Left ventricle myocardium inferior (tissue), 1 donor: ENCODE results near the gene ANKK1. TPM values are rescaled to one million over a fixed set of nuclear protein-coding genes. Genes with fewer than 3 reads are reported as not detected.

Experiments used
- DNase-seq: peaks from one replicate; pipeline ENCODE4 v3.0.0-alpha.2; 2020
- H3K27ac ChIP-seq: fragments of 200-600 bp; replicated peaks from 2 replicates; pipeline ENCODE4 v1.8.0; 2021
- H3K27me3 ChIP-seq: fragments of 200-600 bp; 2 replicates; pipeline ENCODE4 v1.8.0; 2021; ENCODE audit warnings: low read depth
- H3K36me3 ChIP-seq: fragments of 200-600 bp; 2 replicates; pipeline ENCODE4 v1.8.0; 2021
- H3K4me1 ChIP-seq: fragments of 200-600 bp; 2 replicates; pipeline ENCODE4 v1.8.0; 2021
- H3K4me3 ChIP-seq: fragments of 200-600 bp; 2 replicates; pipeline ENCODE4 v1.8.0; 2021; ENCODE audit warnings: mild to moderate bottlenecking, moderate library complexity
- H3K9me3 ChIP-seq: fragments of 200-600 bp; replicated peaks from 2 replicates; pipeline ENCODE4 v1.8.0; 2021
- intact Hi-C: fragments of 100-400 bp; cut with micrococcal nuclease; formaldehyde crosslinking; loops from one replicate; pipeline ENCODE4 v1.11.0; 2022
- total RNA-seq: library from RNA; stranded (reverse); fragmentation: NEBNext Ultra II Directional; extraction: Animal tissue kit (Norgen Biotek cat#: 25700); gene quantifications from one replicate; pipeline ENCODE4 v1.2.1, GENCODE V29; 2021
- TF ChIP-seq, protein P1 (sequence below): fragments of 200-600 bp; IDR thresholded peaks from 2 replicates; pipeline ENCODE4 v1.8.0; 2021; ENCODE audit warnings: antibody characterized with exemption, mild to moderate bottlenecking, borderline replicate concordance
- donor health status: DM: no; HTN: yes; CAD: no; lungs with severe emphysema.

ANKK1 gene
- total RNA-seq, 1 donor from 2014 or later: not detected

DNA sequence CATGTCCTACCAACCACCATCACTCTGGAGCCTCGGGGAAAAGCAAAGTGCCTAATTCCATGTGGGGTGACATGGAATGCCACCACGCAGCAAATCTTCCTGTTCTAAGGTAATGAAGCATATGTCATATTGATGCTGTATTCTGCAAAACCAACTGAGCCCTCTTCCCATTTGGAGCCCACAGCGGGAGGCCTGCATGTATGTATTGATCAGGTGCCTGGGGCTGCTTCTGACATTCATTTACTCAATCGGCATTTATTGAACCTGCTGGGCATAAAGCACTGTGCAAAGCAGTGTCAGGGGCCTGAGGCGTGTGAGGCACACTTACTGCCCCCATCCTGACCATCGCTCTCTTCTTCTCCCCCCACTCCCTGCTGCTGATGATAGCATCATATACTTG lies 39.1 kb downstream of the ANKK1 start:
- Histone ChIP-seq H3K9me3 (no peaks in the 10 kb centered on the region), H3K4me3 (no peak overlapping the region), H3K36me3 (no peaks in the 10 kb centered on the region), H3K27me3 (peaks cover 13% of the 10 kb centered on the region), H3K27ac (no peak overlapping the region), H3K4me1 (no peaks in the 10 kb centered on the region)
- TF ChIP-seq, protein P1, sequence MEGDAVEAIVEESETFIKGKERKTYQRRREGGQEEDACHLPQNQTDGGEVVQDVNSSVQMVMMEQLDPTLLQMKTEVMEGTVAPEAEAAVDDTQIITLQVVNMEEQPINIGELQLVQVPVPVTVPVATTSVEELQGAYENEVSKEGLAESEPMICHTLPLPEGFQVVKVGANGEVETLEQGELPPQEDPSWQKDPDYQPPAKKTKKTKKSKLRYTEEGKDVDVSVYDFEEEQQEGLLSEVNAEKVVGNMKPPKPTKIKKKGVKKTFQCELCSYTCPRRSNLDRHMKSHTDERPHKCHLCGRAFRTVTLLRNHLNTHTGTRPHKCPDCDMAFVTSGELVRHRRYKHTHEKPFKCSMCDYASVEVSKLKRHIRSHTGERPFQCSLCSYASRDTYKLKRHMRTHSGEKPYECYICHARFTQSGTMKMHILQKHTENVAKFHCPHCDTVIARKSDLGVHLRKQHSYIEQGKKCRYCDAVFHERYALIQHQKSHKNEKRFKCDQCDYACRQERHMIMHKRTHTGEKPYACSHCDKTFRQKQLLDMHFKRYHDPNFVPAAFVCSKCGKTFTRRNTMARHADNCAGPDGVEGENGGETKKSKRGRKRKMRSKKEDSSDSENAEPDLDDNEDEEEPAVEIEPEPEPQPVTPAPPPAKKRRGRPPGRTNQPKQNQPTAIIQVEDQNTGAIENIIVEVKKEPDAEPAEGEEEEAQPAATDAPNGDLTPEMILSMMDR: no peak
- no peak for DNase-seq
- intact Hi-C loops: no loop called here

DNA sequence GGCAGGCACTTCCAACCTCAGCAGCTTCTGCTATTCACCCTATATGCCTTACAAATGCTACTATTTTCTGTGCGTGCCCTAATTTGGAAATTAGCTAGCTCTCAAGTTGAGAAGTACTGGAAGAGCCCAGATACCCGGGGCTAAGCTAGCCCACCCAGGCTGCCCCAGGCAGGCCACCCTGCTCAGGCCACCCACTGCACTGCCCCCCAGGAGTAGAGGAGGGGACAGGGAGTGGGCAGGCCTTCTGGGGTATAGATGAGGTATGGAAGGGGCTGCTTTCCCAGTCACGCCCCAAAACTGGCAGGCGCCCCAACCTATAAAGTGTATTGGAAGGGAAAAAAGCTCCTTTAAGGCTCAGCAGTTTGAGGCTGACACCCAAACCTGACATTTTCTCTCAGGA lies 44.2 kb downstream of the ANKK1 start:
- H3K27ac ChIP-seq: no peak overlapping the region
- no peaks in the 10 kb centered on the region for H3K36me3 ChIP-seq
- TF ChIP-seq, protein P1: no peak
- no peak overlapping the region for H3K4me3 ChIP-seq
- H3K9me3 ChIP-seq: no peaks in the 10 kb centered on the region
- H3K4me1 ChIP-seq: no peaks in the 10 kb centered on the region
- DNase-seq: no peak
- peaks cover 4% of the 10 kb centered on the region for H3K27me3 ChIP-seq
- intact Hi-C loops: no loop called here

DNA sequence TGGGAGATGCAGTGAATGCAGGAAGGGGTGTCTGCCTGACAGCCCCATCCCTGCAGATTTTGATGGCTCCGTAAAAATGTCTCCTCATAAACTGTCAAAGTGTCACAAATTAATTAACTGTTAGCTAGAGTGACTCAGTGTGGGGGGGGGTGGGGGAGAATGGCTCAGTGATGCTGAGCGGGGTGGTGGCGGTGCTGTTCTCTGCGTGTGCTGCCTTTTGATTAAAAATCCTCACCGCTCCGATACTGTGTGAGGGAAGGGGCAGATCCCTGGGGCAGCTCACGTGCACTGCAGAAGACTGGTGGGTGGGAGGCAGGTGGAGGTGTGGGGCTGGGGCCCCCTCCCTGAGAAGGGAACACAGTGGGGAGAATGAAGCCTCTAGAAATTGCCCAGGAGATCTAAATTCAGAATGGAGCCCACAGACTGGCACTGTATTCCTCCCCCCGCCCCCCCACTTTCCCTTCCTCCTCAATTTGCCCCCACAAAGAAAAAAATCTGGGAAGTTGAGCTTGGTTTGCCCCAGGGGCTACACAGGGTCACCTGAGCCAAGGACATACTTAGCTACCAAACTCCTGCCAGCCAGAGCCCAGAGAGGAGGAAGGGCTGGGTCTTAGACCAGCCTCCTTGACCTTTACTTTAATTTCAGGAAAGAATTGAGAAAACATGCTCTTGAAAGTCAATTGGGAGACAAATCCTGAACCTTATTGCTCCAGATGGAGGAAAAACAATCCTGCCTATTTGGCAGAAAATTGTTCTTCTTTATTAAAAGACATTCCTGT lies 47.8 kb downstream of the ANKK1 start:
- H3K27ac ChIP-seq: no peak overlapping the region
- H3K4me3 ChIP-seq: no peak overlapping the region
- no peak for DNase-seq
- peaks cover 34% of the 10 kb centered on the region for H3K27me3 ChIP-seq
- TF ChIP-seq, protein P1: no peak
- H3K9me3 ChIP-seq: no peaks in the 10 kb centered on the region
- H3K4me1 ChIP-seq: no peaks in the 10 kb centered on the region
- H3K36me3 ChIP-seq: no peaks in the 10 kb centered on the region
- intact Hi-C loops: no loop called here

DNA sequence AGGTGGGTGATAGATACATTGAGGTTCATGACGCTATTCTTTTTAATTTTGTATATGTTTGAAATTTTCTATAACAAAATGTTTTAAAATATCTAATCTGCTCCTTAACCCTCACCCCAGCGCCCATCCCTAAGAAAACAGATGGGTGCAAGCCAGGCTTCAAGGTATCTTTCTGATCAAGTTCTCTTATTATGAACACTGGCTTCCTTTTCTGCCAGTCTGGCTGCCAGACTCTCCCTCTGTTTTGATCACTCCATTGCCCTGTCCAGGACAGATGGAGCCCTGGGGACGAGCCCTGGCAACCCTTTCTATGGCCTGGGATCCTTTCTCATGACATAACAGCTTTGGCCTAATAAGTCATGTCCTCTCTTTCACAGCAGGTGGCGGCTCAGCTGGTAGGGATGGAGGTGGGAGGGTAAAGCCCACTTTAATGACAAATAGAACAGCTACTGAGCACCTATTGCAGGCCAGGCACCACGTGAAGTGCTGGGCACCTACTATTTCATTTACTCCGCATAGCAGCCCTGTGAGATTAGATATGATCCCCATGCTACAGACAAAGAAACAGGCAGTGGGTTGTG lies 49.2 kb downstream of the ANKK1 start:
- no peaks in the 10 kb centered on the region for H3K36me3 ChIP-seq
- no peak for DNase-seq
- H3K4me1 ChIP-seq: no peaks in the 10 kb centered on the region
- no peaks in the 10 kb centered on the region for H3K9me3 ChIP-seq
- H3K4me3 ChIP-seq: no peak overlapping the region
- intact Hi-C loops: no loop called here
- H3K27me3 ChIP-seq: peaks cover 47% of the 10 kb centered on the region
- H3K27ac ChIP-seq: no peak overlapping the region
- TF ChIP-seq, protein P1: no peak

DNA sequence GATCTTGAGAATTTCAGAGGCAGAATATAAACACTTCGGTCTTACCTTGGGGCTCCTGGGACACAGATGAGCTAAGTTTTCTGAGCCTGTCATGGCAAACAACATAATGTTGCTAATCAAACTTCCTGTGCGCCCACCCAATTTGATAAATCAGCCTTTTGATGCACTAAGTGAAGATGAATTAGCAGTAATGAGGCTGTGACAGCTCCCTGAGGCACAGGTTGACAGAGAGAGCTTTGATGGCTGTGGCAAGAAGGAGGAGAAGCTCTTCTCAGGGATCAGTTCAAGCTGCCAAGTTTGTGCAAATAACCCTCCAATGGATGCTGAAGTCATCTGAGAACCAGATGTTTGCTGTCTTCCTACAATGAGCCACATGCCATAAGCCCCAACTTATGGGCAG lies 53.2 kb downstream of the ANKK1 start:
- H3K27me3 ChIP-seq: peaks cover 84% of the 10 kb centered on the region
- H3K36me3 ChIP-seq: no peaks in the 10 kb centered on the region
- TF ChIP-seq, protein P1: no peak
- no peak overlapping the region for H3K4me3 ChIP-seq
- H3K9me3 ChIP-seq: no peaks in the 10 kb centered on the region
- no peaks in the 10 kb centered on the region for H3K4me1 ChIP-seq
- no peak for DNase-seq
- intact Hi-C loops: no loop called here
- H3K27ac ChIP-seq: no peak overlapping the region
